ENCODE data around the gene FAM76A.
"Not testable (repeated sequence)": the region's sequence is repeated elsewhere in the genome, so short reads cannot be mapped to it uniquely, and the experiment has no call there.

The FAM76A gene

DNA sequence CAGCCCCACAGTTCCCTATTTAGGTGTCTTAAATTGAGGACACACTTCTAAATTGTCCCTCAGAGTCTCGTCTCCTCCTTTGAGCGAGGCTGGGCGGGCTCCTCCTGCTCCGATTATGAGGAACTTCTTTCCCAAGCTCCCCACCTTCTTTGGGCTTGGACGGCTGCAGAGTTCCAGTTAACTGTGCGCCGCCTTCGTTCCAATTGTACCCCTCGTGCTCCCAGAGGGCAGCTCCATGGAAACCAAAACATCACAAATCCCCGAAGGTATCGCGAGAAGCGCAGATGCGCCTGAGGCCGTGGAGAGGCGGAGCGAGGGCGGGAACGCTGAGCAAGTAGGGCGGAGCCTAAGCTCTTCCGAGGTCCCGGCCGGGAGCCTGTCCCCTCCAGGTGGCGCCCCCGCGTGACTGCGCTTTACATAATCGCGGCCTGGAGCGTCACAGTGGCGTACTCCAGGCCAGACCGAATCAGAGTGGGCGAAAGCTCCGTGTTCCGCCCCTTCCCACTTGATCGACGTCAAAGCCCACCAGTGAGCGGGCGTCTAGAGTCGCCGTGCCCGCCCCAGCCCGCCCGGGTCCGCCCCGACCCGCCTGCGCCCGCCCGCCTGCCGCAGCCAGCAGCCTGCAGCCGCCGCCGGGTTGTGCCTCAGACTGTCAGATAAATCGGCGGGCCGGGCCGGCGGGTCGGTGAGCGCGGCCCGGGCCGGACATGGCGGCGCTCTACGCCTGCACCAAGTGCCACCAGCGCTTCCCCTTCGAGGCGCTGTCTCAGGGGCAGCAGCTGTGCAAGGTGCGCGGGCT lies at the start of gene FAM76A:
FAM76A (plus strand) TSS at position 588 of the 799 bp plus-strand sequence; CDS start at position 708, 120 bp downstream.
- peak within 1 kb of the TSS; percentile 81 for H3K4me3 ChIP-seq (replicated peaks; ENCODE audit: low read depth, low read length)
- peak; percentile 98 for DNase-seq (ENCODE audit: extremely low read depth, low read depth)
- TF ChIP-seq, protein P1, sequence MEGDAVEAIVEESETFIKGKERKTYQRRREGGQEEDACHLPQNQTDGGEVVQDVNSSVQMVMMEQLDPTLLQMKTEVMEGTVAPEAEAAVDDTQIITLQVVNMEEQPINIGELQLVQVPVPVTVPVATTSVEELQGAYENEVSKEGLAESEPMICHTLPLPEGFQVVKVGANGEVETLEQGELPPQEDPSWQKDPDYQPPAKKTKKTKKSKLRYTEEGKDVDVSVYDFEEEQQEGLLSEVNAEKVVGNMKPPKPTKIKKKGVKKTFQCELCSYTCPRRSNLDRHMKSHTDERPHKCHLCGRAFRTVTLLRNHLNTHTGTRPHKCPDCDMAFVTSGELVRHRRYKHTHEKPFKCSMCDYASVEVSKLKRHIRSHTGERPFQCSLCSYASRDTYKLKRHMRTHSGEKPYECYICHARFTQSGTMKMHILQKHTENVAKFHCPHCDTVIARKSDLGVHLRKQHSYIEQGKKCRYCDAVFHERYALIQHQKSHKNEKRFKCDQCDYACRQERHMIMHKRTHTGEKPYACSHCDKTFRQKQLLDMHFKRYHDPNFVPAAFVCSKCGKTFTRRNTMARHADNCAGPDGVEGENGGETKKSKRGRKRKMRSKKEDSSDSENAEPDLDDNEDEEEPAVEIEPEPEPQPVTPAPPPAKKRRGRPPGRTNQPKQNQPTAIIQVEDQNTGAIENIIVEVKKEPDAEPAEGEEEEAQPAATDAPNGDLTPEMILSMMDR (IDR thresholded peaks at IDR 0.05; ENCODE audit: low read depth, low read length, missing control alignments), result peak; percentile 54

DNA sequence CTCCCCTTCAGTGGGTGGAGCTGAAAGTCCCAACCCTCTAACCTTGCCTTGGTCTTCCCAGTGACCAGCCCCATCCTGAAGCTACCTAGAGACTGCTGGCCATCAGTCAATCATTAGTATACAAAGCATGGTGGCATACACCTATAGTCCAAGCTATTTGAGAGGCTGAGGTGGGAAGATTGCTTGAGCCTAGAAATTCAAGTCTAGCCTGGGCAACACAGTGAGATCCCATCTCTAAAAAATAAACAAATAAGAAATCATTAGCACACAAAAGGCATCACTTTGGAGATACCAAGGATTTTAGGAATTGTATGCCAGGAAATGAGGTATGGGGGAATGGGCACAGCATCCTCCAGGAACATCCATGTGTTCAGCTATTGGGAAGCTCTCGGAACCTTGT lies 49.4 kb upstream of the FAM76A start:
- no peak for DNase-seq (ENCODE audit: extremely low read depth, low read depth)
- TF ChIP-seq, protein P1 (IDR thresholded peaks at IDR 0.05; ENCODE audit: low read depth, low read length, missing control alignments), result no peak
- no peak overlapping the region for H3K4me3 ChIP-seq (replicated peaks; ENCODE audit: low read depth, low read length)

DNA sequence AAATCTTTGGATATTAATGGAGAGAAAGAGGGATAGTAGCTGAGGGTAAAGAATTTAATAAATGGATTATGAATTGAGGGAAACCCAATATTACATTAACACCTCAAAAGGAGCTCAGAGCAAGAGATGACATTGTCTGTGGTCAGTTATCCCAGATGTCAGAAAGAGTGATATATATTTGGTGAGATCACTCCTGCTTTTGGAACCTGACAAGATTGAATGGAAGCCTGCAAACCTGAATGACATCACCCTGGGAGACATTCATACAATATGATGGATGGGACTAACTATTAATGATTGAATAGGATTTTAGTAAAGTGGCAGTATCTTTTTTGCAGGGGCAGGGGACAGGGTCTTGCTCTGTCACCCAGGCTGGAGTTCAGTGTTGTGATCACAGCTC lies 47.0 kb upstream of the FAM76A start:
- no peak for DNase-seq (ENCODE audit: extremely low read depth, low read depth)

DNA sequence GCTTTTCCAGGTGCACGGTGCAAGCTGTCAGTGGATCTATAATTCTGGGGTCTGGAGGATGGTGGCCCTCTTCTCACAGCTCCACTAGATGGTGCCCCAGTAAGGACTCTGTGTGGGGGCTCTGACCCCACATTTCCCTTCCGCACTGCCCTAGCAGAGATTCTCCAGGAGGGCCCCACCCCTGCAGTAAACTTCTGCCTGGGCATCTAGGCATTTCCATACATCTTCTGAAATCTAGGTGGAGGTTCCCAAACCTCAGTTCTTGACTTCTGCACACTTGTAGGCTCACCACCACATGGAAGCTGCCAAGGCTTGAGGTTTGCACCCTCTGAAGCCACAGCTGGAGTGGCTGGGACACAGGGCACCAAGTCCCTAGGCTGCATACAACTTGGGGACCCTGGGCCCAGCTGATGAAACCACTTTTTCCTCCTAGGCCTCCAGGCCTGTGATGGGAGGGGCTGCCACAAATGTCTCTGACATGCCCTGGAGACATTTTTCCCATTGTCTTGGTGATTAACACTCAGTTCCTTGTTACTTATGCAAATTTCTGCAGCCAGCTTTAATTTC lies 45.5 kb upstream of the FAM76A start:
- DNase-seq (ENCODE audit: extremely low read depth, low read depth); H3K4me3 ChIP-seq (replicated peaks; ENCODE audit: low read depth, low read length): not testable (repeated sequence)

More for the DNA sequence above, 47.0 kb upstream of the FAM76A start:
- H3K4me3 ChIP-seq (replicated peaks; ENCODE audit: low read depth, low read length), result no peak overlapping the region
- TF ChIP-seq, protein P1 (IDR thresholded peaks at IDR 0.05; ENCODE audit: low read depth, low read length, missing control alignments), result no peak

DNA sequence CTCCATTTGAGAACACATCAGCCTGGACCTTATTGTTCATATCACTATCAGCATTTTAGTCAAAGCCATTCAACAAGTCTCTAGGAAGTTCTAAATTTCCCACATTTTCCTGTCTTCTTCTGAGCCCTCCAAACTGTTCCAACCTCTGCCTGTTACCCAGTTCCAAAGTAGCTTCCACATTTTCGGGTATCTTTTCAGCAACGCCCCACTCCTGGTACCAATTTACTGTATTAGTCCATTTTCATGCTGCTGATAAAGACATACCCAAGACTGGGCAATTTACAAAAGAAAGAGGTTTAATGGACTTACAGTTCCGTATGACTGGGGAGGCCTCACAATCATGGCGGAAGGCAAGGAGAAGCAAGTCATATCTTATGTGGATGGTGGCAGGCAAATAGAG lies 44.2 kb upstream of the FAM76A start:
- DNase-seq (ENCODE audit: extremely low read depth, low read depth); H3K4me3 ChIP-seq (replicated peaks; ENCODE audit: low read depth, low read length): not testable (repeated sequence)

DNA sequence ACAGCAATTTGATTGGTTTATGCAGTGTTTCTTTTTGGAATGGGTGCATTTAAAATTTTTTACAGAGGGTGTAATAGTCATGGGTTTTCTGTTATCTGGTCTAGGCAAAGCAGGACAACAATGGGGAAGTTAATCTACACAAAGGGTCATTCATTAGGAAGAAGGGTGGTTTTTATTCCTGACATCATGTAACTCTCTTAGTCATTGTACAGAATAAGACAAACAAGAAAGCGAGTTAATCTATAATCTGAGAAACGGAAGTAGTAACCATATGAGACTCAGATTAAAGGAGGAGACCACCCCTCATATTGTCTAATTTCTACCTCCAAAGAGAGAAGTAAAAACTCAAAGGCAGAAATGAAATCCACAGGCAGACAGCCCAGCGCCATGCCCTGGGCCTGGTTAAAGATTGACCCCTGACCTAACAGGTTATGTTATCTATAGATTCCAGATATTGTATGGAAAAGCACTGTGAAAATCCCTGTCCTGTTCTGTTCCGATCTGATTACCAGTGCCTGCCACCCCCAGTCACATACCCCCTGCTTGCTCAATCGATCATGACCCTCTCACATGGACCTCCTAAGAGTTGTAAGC lies 43.3 kb upstream of the FAM76A start:
- H3K4me3 ChIP-seq (replicated peaks; ENCODE audit: low read depth, low read length), result no peak overlapping the region
- TF ChIP-seq, protein P1 (IDR thresholded peaks at IDR 0.05; ENCODE audit: low read depth, low read length, missing control alignments), result no peak
- no peak for DNase-seq (ENCODE audit: extremely low read depth, low read depth)

DNA sequence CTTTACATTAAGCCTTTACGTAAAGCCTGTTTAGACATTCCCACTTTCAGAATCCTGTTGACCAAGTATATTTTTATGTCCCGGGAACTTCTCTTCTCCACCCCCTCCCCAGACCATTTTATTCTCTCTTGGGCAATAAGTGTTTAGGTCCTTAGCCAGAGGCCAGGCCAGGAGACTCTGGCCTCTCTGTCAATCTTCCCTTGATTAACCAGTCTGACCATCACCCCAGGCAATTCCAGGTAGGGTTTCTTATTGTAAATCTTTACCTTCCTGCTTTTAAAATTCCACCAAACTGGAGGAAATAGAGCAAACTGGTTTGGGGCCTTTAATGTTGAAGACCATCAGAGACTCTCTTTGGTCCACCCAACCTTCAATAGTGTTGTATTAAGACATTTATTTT lies 41.6 kb upstream of the FAM76A start:
- no peak for DNase-seq (ENCODE audit: extremely low read depth, low read depth)
- no peak overlapping the region for H3K4me3 ChIP-seq (replicated peaks; ENCODE audit: low read depth, low read length)
- TF ChIP-seq, protein P1 (IDR thresholded peaks at IDR 0.05; ENCODE audit: low read depth, low read length, missing control alignments), result no peak

All from HFF-Myc (cell line).